Activated CD4-positive, alpha-beta T cell treated with anti-CD3 and anti-CD28 coated beads, Interleukin-2, amount 10 ng/mL, durations not matched to agents 7 days and 5 days (primary cell): Measurements from ENCODE around the gene UGT8. TPM values are rescaled to one million over a fixed set of nuclear protein-coding genes. Genes with fewer than 3 reads are reported as not detected.

Source experiments
- microRNA-seq: library from miRNA; unstranded; fragments of <30 nt; microRNA quantifications from one replicate; pipeline ENCODE4 v1.2.0, GENCODE V29; 2021; ENCODE audit warnings: borderline microRNAs expressed, borderline replicate concordance
- total RNA-seq, 2 experiments: library from RNA; stranded (reverse); gene quantifications; one replicate each; pipeline ENCODE4 v1.2.3, GENCODE V29; 2021

The UGT8 gene
- total RNA-seq, 2 experiments from 2014 or later: 0.12 to 0.19 TPM

Small RNA genes lying within 50 kb of the gene (microRNA-seq; reads per million reads assigned to microRNA genes)
- gene MIR577: 0.84 reads per million
